IPS DF 6.9 (cell line): Measurements from ENCODE around the gene SREBF2.
"Not testable (repeated sequence)": the region's sequence is repeated elsewhere in the genome, so short reads cannot be mapped to it uniquely, and the experiment has no call there.

ENCODE experiments used
- DNase-seq: peaks from one replicate; pipeline ENCODE4 v3.0.0-alpha.2; 2013; ENCODE audit warnings: low read depth, low spot score
- H3K27ac ChIP-seq: one replicate; pipeline ENCODE4 v1.5.1; 2013; ENCODE audit warnings: low read length, control low read depth
- H3K27me3 ChIP-seq: 2 replicates; pipeline ENCODE4 v1.6.1; 2013; ENCODE audit warnings: mild to moderate bottlenecking, low read length; ENCODE audit not compliant: control insufficient read depth, insufficient read depth
- H3K36me3 ChIP-seq: 2 replicates; pipeline ENCODE4 v1.6.1; 2013; ENCODE audit warnings: low read length; ENCODE audit not compliant: control insufficient read depth, insufficient read depth
- H3K4me1 ChIP-seq: 2 replicates; pipeline ENCODE4 v1.6.1; 2013; ENCODE audit warnings: low read length; ENCODE audit not compliant: control insufficient read depth, insufficient read depth
- H3K4me3 ChIP-seq: 2 replicates; pipeline ENCODE4 v1.5.1; 2013; ENCODE audit warnings: mild to moderate bottlenecking, low read length
- H3K9me3 ChIP-seq: 2 replicates; pipeline ENCODE4 v1.6.1; 2013; ENCODE audit warnings: low read length, inconsistent platforms; ENCODE audit not compliant: control insufficient read depth, insufficient read depth
- WGBS: extraction: QIAGEN DNeasy Blood & Tissue Kit; methylation state at CpG from one replicate; pipeline ENCODE4 v1.1.7; 2013; ENCODE audit warnings: mixed read lengths, missing lambda C conversion rate; ENCODE audit not compliant: insufficient read length, insufficient coverage; 5-methylcytosine and 5-hydroxymethylcytosine counted together

SREBF2 gene

GRCh38 chr22:41946629-41947423, 113.9 kb downstream of the SREBF2 start, which contains the start of gene CENPM:
CENPM (minus strand) TSS chr22:41947152; CDS start chr22:41947076, 76 bp downstream.
- Histone ChIP-seq H3K27ac (no peak within 1 kb of the TSS), H3K27me3 (no peaks in the 10 kb centered on the region), H3K4me1 (peaks cover 10% of the 10 kb centered on the region), H3K4me3 (peak within 1 kb of the TSS; percentile 58), H3K36me3 (peaks cover 13% of the 10 kb centered on the region; the same call in 1 of the 2 replicates), H3K9me3 (no peaks in the 10 kb centered on the region)
- no CpG with 5 or more reads among the region's 56 CpGs for WGBS
- DNase-seq: peak; percentile 92

GRCh38 chr22:41947424-41948080, 114.6 kb downstream of the SREBF2 start:
- Histone ChIP-seq H3K27ac (no peak overlapping the region), H3K36me3 (peaks cover 11% of the 10 kb centered on the region; the same call in 1 of the 2 replicates), H3K27me3 (no peaks in the 10 kb centered on the region), H3K4me1 (peaks cover 10% of the 10 kb centered on the region), H3K9me3 (no peaks in the 10 kb centered on the region), H3K4me3 (no peak overlapping the region; the same call in 1 of the 2 replicates)
- no peak for DNase-seq
- WGBS: no CpG with 5 or more reads among the region's 21 CpGs

DNA sequence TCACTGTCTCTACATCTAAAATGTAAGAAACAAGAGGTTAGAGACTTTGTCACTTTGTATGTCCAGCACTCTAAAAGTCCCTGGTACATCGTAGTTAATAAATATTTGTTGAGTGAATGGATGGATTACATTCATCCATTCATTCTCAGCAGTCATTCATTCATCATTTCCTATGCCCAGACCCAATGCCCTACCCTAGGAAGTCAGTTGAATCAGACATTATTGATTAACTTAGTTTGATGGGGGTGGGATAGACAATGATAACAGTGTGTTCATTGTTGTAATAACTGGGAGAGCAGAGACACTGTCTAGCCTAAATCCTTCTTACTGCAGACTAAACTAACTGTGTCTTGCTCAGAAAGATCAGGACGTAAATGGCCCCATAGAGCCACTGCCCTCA, 115.2 kb downstream of the SREBF2 start:
- H3K4me1 ChIP-seq: peaks cover 10% of the 10 kb centered on the region
- H3K9me3 ChIP-seq: no peaks in the 10 kb centered on the region
- no peak overlapping the region for H3K27ac ChIP-seq
- H3K36me3 ChIP-seq: peaks cover 8% of the 10 kb centered on the region; the same call in 1 of the 2 replicates
- DNase-seq: no peak
- no peaks in the 10 kb centered on the region for H3K27me3 ChIP-seq
- WGBS: no CpG with 5 or more reads among the region's 2 CpGs
- no peak overlapping the region for H3K4me3 ChIP-seq

DNA sequence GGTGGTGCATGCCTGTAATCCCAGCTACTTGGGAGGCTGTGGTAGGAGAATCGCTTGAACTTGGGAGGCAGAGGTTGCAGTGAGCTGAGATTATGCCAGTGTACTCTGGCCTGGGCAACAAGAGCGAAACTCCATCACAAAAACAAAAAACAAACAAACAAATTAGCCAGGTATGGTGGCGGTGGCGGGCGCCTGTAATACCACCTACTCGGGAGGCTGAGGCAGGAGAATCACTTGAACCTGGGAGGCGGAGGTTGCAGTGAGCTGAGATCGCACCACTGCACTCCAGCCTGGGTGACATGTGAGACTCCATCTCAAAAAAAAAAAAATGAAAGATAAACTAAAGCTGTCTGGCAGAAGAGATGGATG, 116.0 kb downstream of the SREBF2 start:
- H3K4me1 ChIP-seq: peaks cover 10% of the 10 kb centered on the region
- not testable (repeated sequence) for DNase-seq, H3K9me3 ChIP-seq, H3K27ac ChIP-seq, H3K4me3 ChIP-seq, H3K36me3 ChIP-seq, H3K27me3 ChIP-seq
- no CpG with 5 or more reads among the region's 8 CpGs for WGBS

- no peak overlapping the region for H3K27ac ChIP-seq
- DNase-seq: no peak
These were observed 116.5 kb downstream of the SREBF2 start for GRCh38 chr22:41949297-41949965.

DNA sequence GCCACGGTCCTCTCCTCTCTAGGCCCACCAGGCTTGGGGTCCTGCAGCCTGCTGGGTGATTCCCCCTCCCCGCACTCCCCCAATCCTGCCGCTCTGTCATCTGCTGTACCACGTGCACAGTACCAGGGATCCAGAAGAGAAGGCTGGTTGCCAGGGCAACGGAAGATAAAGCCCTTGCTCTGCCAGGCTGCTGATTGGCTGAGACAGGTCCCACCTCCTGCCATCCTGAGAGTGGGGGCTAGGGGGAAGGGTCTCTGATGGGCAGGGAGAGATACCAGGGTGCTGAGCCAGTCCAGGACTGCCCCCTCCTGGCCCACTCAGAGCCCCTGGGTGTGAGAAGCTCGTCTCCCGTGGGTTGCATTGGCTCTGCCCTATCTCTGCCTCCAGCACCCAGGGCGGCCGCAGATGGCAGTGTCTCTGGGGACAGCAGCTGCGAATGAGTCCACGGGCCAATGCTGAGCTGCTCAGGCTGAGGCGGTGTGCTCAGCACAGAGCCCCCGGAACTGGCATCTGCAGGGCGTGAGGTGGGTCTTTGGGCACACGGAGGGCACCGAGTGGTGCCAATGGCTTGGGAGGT, 119.1 kb downstream of the SREBF2 start, which contains the start of gene SMIM45:
Gene SMIM45, plus strand, starts transcription at position 253 of the 577 bp plus-strand sequence.
- Histone ChIP-seq H3K27me3 (no peaks in the 10 kb centered on the region), H3K36me3 (no peaks in the 10 kb centered on the region), H3K4me1 (peaks cover 5% of the 10 kb centered on the region), H3K9me3 (no peaks in the 10 kb centered on the region), H3K27ac (no peak within 1 kb of the TSS), H3K4me3 (no peak within 1 kb of the TSS)
- WGBS: no CpG with 5 or more reads among the region's 16 CpGs
- DNase-seq: no peak

More at GRCh38 chr22:41949297-41949965, 116.5 kb downstream of the SREBF2 start:
- H3K36me3 ChIP-seq: no peaks in the 10 kb centered on the region; the same call in 1 of the 2 replicates
- no peak overlapping the region for H3K4me3 ChIP-seq
- no peaks in the 10 kb centered on the region for H3K27me3 ChIP-seq
- no peaks in the 10 kb centered on the region for H3K9me3 ChIP-seq
- peaks cover 10% of the 10 kb centered on the region for H3K4me1 ChIP-seq
- WGBS: no CpG with 5 or more reads among the region's 7 CpGs

- H3K36me3 ChIP-seq: no peaks in the 10 kb centered on the region
- no peaks in the 10 kb centered on the region for H3K27me3 ChIP-seq
- H3K27ac ChIP-seq: no peak overlapping the region
- no CpG with 5 or more reads among the region's 2 CpGs for WGBS
- DNase-seq: no peak
- H3K4me3 ChIP-seq: no peak overlapping the region
- peaks cover 5% of the 10 kb centered on the region for H3K4me1 ChIP-seq
- no peaks in the 10 kb centered on the region for H3K9me3 ChIP-seq
These were observed 119.8 kb downstream of the SREBF2 start for GRCh38 chr22:41952713-41953112.
